ENCODE results near the gene VSIG1. TPM values are rescaled to one million over a fixed set of nuclear protein-coding genes. Genes with fewer than 3 reads are reported as not detected.

VSIG1 gene
- total and polyA plus RNA-seq, 2 of the 8 experiments (the other 6 are each of a cell fraction or from before 2014, with no cell fraction given): 2.2 to 2.9 TPM

- Histone ChIP-seq H3K9me3 (ENCODE audit: insufficient read depth in 2 of 2, low read depth in 1 of 2, low read length in 1 of 2) (no peaks in the 10 kb centered on the region), H2AFZ (ENCODE audit: low read length) (no peak overlapping the region)
- POLR2A ChIA-PET (ENCODE audit: partially characterized antibody): no interaction called here
- TF ChIP-seq TAF7 (optimal IDR thresholded peaks at IDR 0.05; ENCODE audit: borderline replicate concordance, low read depth, low read length) (no peak), ZNF274 (IDR thresholded peaks at IDR 0.05; ENCODE audit: borderline replicate concordance, extremely low read depth, low read length) (no peak), SRF (IDR thresholded peaks at IDR 0.05; ENCODE audit: low read depth, low read length) (no peak), TAF1 (IDR thresholded peaks at IDR 0.05; ENCODE audit: low read depth, low read length) (no peak), EGR1 (IDR thresholded peaks at IDR 0.05; ENCODE audit: borderline replicate concordance, low read depth, low read length) (no peak), POU5F1 (IDR thresholded peaks at IDR 0.05; ENCODE audit: low read depth, low read length) (no peak), FOSL1 (IDR thresholded peaks at IDR 0.05; ENCODE audit: insufficient read depth, low read depth, low read length) (no peak), KDM4A (IDR thresholded peaks at IDR 0.05; ENCODE audit: low read depth, low read length, severe bottlenecking) (no peak), SP2 (IDR thresholded peaks at IDR 0.05; ENCODE audit: low read length) (no peak), HDAC2 (IDR thresholded peaks at IDR 0.05; ENCODE audit: borderline replicate concordance in 1 of 2, low read depth in 2 of 2, low read length in 2 of 2) (no peak), SUZ12 (IDR thresholded peaks at IDR 0.05; ENCODE audit: low read length) (no peak), RAD21 (IDR thresholded peaks at IDR 0.05 in 1 of 2, conservative IDR thresholded peaks at IDR 0.05 in 1 of 2; ENCODE audit: low read depth in 2 of 2, low read length in 2 of 2) (no peak), CBX5 (IDR thresholded peaks at IDR 0.05; ENCODE audit: low read depth, low read length) (no peak), PHF8 (conservative IDR thresholded peaks at IDR 0.05; ENCODE audit: low read depth, low read length) (no peak), GTF2F1 (IDR thresholded peaks at IDR 0.05; ENCODE audit: borderline replicate concordance, low read depth, low read length) (no peak)
These were observed 23.3 kb downstream of the VSIG1 start for GRCh38 chrX:108068121-108068520.

More at GRCh38 chrX:108068121-108068520, 23.3 kb downstream of the VSIG1 start:
- no peak overlapping the region for H3K4ac ChIP-seq (replicated peaks; ENCODE audit: insufficient read length, low read depth, low read length)
- H3K4me3 ChIP-seq (ENCODE audit: extremely low read depth in 1 of 4, insufficient read depth in 2 of 4, low read depth in 3 of 4, low read length in 4 of 4): no peak overlapping the region
- FAIRE-seq (no peak), DNase-seq (ENCODE audit: low read depth in 1 of 2, low spot score in 2 of 2) (no peak)
- H2BK120ac ChIP-seq (replicated peaks; ENCODE audit: low read depth, low read length): no peak overlapping the region
- no peak overlapping the region for H3K18ac ChIP-seq (ENCODE audit: extremely low read depth, low read length)
- H3K27ac ChIP-seq (ENCODE audit: low read depth, low read length): no peak overlapping the region
- no peak overlapping the region for H4K91ac ChIP-seq (replicated peaks; ENCODE audit: insufficient read length, low read length)
- CTCF ChIA-PET (ENCODE audit: partially characterized antibody): interaction anchor here (0.6 to 1.0 kb wide), 3 partner anchors 46 to 871 kb away, joined by 3 to 4 read pairs (median 3); no protein-coding TSS in a partner anchor
- H3K23ac ChIP-seq (ENCODE audit: insufficient read length): no peak overlapping the region
- H3K79me2 ChIP-seq (ENCODE audit: control insufficient read depth in 1 of 2, insufficient read depth in 2 of 2, low read length in 2 of 2): no peaks in the 10 kb centered on the region
- no peak overlapping the region for H2BK12ac ChIP-seq (ENCODE audit: low read depth, low read length)
- H3K4me1 ChIP-seq (replicated peaks in 1 of 4; ENCODE audit: control insufficient read depth in 3 of 4, insufficient read depth in 4 of 4, low read length in 3 of 4): no peaks in the 10 kb centered on the region
- no peaks in the 10 kb centered on the region for H4K20me1 ChIP-seq (replicated peaks in 1 of 2; ENCODE audit: control insufficient read depth in 1 of 2, insufficient read depth in 2 of 2, low read length in 2 of 2)
- no peak overlapping the region for H3K4me2 ChIP-seq (ENCODE audit: insufficient read depth in 1 of 2, low read depth in 2 of 2, low read length in 2 of 2)
- 100% methylated on average over 1 of the region's 1 CpG; no CpG with 5 or more reads in 1 of the 2 experiments for WGBS, 2 experiments (ENCODE audit: extremely low coverage in 1 of 2, insufficient coverage in 1 of 2, insufficient read length in 1 of 2, insufficient replicate concordance in 2 of 2, low coverage in 1 of 2, low lambda C conversion rate in 2 of 2, missing lambda C conversion rate in 1 of 2)
- no peaks in the 10 kb centered on the region for H3K27me3 ChIP-seq (replicated peaks in 1 of 4; ENCODE audit: control insufficient read depth in 3 of 4, extremely low read depth in 1 of 4, insufficient read depth in 3 of 4, low read length in 3 of 4)
- no peak overlapping the region for H3K14ac ChIP-seq (ENCODE audit: insufficient read length)
- H4K5ac ChIP-seq (ENCODE audit: insufficient read length, low read depth, low read length): no peak overlapping the region
- H2BK5ac ChIP-seq (ENCODE audit: low read depth, low read length): no peak overlapping the region
- no peak overlapping the region for H2BK15ac ChIP-seq (ENCODE audit: low read length)
- no peak overlapping the region for H2AK5ac ChIP-seq (ENCODE audit: low read depth, low read length)
- no peaks in the 10 kb centered on the region for H3K36me3 ChIP-seq (ENCODE audit: control insufficient read depth in 2 of 4, insufficient read depth in 4 of 4, low read length in 3 of 4)
- no peak overlapping the region for H4K8ac ChIP-seq (ENCODE audit: extremely low read depth, insufficient read depth, low read length)
- no peak overlapping the region for H3K56ac ChIP-seq (replicated peaks; ENCODE audit: insufficient read length, low read depth, low read length)
- no peaks in the 10 kb centered on the region for H3K79me1 ChIP-seq (ENCODE audit: low read depth, low read length)
- no peak overlapping the region for H3K9ac ChIP-seq (replicated peaks in 1 of 4; ENCODE audit: extremely low read depth in 1 of 4, low read depth in 3 of 4, low read length in 3 of 4)
- H3K23me2 ChIP-seq (ENCODE audit: low read depth, low read length): no peaks in the 10 kb centered on the region
- H2BK20ac ChIP-seq (ENCODE audit: low read length): no peak overlapping the region
